Nephron progenitor cell (in vitro differentiated cells): ENCODE results near the gene SNRNP40.

Source experiments
- DNase-seq: peaks from one replicate; pipeline ENCODE4 v3.0.0; 2021
- H3K27ac Mint-ChIP-seq: 2 replicates; pipeline ENCODE4 v1.8.0; 2021; ENCODE audit warnings: mild to moderate bottlenecking, moderate library complexity, mixed read lengths
- H3K27me3 Mint-ChIP-seq: 2 replicates; pipeline ENCODE4 v1.8.0; 2021; ENCODE audit warnings: mild to moderate bottlenecking, low read depth, mixed read lengths; ENCODE audit not compliant: poor library complexity
- H3K36me3 Mint-ChIP-seq: 2 replicates; pipeline ENCODE4 v1.8.0; 2021; ENCODE audit warnings: low read depth, mixed read lengths
- H3K4me1 Mint-ChIP-seq: 2 replicates; pipeline ENCODE4 v1.8.0; 2021; ENCODE audit warnings: mixed read lengths
- H3K4me3 Mint-ChIP-seq: 2 replicates; pipeline ENCODE4 v1.8.0; 2021; ENCODE audit warnings: mild to moderate bottlenecking, moderate library complexity, mixed read lengths
- H3K9me3 Mint-ChIP-seq: 2 replicates; pipeline ENCODE4 v1.8.0; 2021; ENCODE audit warnings: mild to moderate bottlenecking, moderate library complexity, mixed read lengths
- TF ChIP-seq, protein P1 (sequence below): fragments of 200-600 bp; sonication (generic); IDR thresholded peaks from 2 replicates; pipeline ENCODE4 v1.5.0; 2021; ENCODE audit warnings: antibody characterized with exemption

SNRNP40 gene

DNA sequence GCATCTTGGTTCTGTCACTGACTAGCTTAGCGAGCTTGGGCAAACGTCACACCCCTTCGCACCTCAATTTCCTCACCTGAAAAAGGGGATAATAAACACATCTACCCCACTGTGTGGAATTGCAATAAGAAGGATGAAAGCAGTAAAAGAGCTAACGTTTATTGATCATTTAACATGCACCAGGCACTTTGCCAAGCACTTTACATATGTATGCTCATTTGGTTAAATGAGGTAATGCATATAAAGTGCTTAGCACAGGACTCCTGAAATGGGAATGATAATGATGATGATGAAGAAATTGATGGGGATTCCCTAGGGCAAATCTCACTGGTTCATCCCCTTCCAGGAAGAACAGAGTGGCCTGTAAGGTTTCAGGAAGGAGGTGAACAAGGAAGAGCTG lies 61.7 kb downstream of the SNRNP40 start:
- H3K27ac Mint-ChIP-seq: no peak overlapping the region
- TF ChIP-seq, protein P1, sequence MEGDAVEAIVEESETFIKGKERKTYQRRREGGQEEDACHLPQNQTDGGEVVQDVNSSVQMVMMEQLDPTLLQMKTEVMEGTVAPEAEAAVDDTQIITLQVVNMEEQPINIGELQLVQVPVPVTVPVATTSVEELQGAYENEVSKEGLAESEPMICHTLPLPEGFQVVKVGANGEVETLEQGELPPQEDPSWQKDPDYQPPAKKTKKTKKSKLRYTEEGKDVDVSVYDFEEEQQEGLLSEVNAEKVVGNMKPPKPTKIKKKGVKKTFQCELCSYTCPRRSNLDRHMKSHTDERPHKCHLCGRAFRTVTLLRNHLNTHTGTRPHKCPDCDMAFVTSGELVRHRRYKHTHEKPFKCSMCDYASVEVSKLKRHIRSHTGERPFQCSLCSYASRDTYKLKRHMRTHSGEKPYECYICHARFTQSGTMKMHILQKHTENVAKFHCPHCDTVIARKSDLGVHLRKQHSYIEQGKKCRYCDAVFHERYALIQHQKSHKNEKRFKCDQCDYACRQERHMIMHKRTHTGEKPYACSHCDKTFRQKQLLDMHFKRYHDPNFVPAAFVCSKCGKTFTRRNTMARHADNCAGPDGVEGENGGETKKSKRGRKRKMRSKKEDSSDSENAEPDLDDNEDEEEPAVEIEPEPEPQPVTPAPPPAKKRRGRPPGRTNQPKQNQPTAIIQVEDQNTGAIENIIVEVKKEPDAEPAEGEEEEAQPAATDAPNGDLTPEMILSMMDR: no peak
- no peaks in the 10 kb centered on the region for H3K9me3 Mint-ChIP-seq
- H3K4me3 Mint-ChIP-seq: no peak overlapping the region
- H3K36me3 Mint-ChIP-seq: no peaks in the 10 kb centered on the region
- peaks cover 23% of the 10 kb centered on the region for H3K4me1 Mint-ChIP-seq
- DNase-seq: no peak
- peaks cover 48% of the 10 kb centered on the region for H3K27me3 Mint-ChIP-seq

DNA sequence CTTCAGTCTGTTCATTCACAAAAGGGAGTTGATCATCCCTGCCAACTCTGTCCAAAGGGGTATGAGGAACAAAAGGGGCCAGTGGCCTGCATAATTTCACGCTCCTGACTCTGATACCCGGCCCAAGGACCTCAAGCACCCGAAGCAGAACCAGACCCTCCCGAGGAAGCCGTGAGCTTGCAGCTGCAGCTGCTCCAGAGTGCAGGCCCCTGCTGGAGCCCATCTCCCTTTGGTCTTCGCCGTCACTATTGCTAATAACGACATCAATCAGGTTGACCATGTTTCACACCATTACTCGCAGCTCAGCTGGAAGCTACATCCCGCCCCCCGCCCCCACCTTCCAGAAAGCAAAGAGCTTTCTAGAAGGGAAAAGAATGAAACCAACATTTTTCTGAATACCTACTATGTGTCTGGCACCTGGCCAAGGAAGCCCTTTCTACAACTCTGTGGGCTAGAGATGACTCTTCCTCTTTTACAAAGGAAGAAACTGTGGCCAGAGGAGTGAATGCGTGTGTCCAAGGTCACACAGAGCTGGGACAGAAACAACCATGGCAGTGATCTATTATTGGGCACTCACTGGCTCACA lies 62.4 kb downstream of the SNRNP40 start:
- no peak overlapping the region for H3K27ac Mint-ChIP-seq
- DNase-seq: no peak
- H3K27me3 Mint-ChIP-seq: peaks cover 47% of the 10 kb centered on the region
- H3K4me1 Mint-ChIP-seq: peaks cover 22% of the 10 kb centered on the region
- no peak overlapping the region for H3K4me3 Mint-ChIP-seq
- no peaks in the 10 kb centered on the region for H3K9me3 Mint-ChIP-seq
- no peaks in the 10 kb centered on the region for H3K36me3 Mint-ChIP-seq
- TF ChIP-seq, protein P1: no peak

DNA sequence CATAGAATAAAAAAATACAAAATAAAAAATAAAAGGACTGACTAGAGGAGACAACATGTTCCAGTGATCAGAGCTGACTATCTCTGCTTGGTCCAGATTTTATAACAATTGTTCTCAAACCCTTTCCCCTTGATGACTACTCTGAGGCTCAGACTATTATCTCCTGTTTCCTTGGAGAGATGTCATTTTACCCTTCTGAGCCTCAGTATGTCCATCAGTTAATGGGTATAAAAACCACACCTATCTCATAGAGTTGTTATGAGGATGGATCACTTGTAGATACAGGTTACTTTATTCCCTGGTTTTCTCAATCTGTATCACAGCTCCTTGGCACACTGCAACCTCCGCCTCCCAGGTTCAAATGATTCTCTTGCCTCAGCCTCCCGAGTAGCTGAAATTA lies 63.9 kb downstream of the SNRNP40 start:
- no peak for DNase-seq
- peaks cover 32% of the 10 kb centered on the region for H3K27me3 Mint-ChIP-seq
- no peaks in the 10 kb centered on the region for H3K9me3 Mint-ChIP-seq
- H3K27ac Mint-ChIP-seq: no peak overlapping the region
- H3K36me3 Mint-ChIP-seq: no peaks in the 10 kb centered on the region
- peaks cover 22% of the 10 kb centered on the region for H3K4me1 Mint-ChIP-seq
- TF ChIP-seq, protein P1: no peak
- no peak overlapping the region for H3K4me3 Mint-ChIP-seq

DNA sequence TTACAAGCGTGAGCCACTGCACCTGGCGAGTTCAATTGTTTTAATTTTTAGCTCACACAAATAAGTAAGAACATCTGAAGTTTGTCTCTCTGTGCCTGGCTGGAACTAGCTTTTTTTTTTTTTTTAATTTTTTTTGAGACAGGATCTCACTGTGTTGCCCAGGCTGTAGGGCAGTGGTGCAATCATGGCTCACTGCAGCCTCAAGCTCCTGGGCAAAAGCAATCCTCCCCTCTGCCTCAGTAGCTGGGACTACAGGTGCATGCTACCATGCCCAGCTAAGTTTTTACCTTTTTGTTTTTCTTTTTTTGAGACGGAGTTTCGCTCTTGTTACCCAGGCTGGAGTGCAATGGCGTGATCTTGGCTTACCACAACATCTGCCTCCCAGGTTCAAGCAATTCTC lies 64.8 kb downstream of the SNRNP40 start:
- TF ChIP-seq, protein P1: no peak
- peaks cover 28% of the 10 kb centered on the region for H3K27me3 Mint-ChIP-seq
- no peak for DNase-seq
- no peak overlapping the region for H3K27ac Mint-ChIP-seq
- no peak overlapping the region for H3K4me3 Mint-ChIP-seq
- H3K9me3 Mint-ChIP-seq: no peaks in the 10 kb centered on the region
- H3K36me3 Mint-ChIP-seq: no peaks in the 10 kb centered on the region
- H3K4me1 Mint-ChIP-seq: peaks cover 26% of the 10 kb centered on the region

DNA sequence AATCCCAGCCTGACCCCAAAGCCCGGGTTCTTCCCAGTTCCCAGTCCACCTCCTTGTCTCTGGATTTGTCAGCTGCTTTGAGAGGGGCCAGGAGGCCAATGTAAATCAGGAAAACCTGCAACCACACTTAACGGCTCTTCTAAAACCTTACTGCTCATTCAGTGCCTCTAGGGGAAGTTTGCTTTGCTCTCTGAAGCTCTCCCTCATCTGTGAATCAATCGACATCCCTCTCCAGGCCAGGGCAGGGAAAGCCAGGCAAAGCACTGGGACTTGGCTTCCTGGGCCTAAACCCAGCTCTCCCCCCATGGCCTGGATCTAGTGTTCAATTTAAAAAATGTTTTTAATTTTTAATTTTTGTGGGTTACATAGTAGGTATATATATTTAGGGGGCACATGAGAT lies 66.2 kb downstream of the SNRNP40 start:
- H3K27ac Mint-ChIP-seq: no peak overlapping the region
- no peaks in the 10 kb centered on the region for H3K9me3 Mint-ChIP-seq
- no peak overlapping the region for H3K4me3 Mint-ChIP-seq
- TF ChIP-seq, protein P1: no peak
- peaks cover 21% of the 10 kb centered on the region for H3K27me3 Mint-ChIP-seq
- no peaks in the 10 kb centered on the region for H3K36me3 Mint-ChIP-seq
- DNase-seq: no peak
- H3K4me1 Mint-ChIP-seq: peaks cover 26% of the 10 kb centered on the region

DNA sequence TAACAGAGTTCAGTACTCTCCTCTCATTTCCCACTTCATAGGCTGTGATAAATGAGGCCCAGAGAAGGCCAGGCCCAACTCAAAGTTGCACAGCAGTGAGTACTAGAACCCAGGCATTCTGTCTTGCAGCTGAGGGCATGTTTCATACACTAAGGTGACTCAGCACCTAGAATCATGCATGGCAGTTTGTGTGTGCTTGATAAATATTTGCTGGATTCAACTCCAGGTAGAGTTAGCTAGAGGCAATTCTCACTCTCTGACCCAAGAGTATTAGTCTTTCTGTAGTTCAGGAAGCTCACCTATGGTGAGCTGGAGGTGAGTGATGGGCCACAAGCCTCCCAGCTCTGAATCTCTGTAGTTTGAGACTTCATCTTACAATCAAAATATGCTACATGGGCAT lies 67.6 kb downstream of the SNRNP40 start:
- peaks cover 16% of the 10 kb centered on the region for H3K27me3 Mint-ChIP-seq
- no peak overlapping the region for H3K27ac Mint-ChIP-seq
- H3K4me1 Mint-ChIP-seq: peaks cover 23% of the 10 kb centered on the region
- no peak for DNase-seq
- no peak overlapping the region for H3K4me3 Mint-ChIP-seq
- H3K36me3 Mint-ChIP-seq: no peaks in the 10 kb centered on the region
- TF ChIP-seq, protein P1: no peak
- no peaks in the 10 kb centered on the region for H3K9me3 Mint-ChIP-seq
